GM03348 (cell line): ENCODE data around the gene MAPK10.
"Not testable (repeated sequence)": the region's sequence is repeated elsewhere in the genome, so short reads cannot be mapped to it uniquely, and the experiment has no call there.

Experiments used
- DNase-seq: peaks from one replicate; pipeline ENCODE4 v3.0.0; 2012; ENCODE audit warnings: low spot score

The MAPK10 gene

GRCh38 chr4:86184216-86184900 is 175.5 kb downstream of the MAPK10 start:
- peak; percentile 3 for DNase-seq

- peak; percentile 41 for DNase-seq
Measured at GRCh38 chr4:86181585-86181984, 178.3 kb downstream of the MAPK10 start.

GRCh38 chr4:86178211-86178610 is 181.6 kb downstream of the MAPK10 start:
- no peak for DNase-seq

GRCh38 chr4:86174506-86174905 is 185.3 kb downstream of the MAPK10 start:
- DNase-seq, result no peak

DNA sequence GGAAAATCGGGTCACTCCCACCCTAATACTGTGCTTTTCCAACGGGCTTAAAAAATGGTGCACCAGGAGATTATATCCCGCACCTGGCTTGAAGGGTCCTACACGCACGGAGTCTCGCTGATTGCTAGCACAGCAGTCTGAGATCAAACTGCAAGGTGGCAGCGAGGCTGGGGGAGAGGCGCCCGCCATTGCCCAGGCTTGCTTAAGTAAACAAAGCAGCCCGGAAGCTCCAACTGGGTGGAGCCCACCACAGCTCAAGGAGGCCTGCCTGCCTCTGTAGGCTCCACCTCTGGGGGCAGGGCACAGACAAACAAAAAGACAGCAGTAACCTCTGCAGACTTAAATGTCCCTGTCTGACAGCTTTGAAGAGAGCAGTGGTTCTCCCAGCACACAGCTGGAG is 191.5 kb downstream of the MAPK10 start:
- DNase-seq, result not testable (repeated sequence)

DNA sequence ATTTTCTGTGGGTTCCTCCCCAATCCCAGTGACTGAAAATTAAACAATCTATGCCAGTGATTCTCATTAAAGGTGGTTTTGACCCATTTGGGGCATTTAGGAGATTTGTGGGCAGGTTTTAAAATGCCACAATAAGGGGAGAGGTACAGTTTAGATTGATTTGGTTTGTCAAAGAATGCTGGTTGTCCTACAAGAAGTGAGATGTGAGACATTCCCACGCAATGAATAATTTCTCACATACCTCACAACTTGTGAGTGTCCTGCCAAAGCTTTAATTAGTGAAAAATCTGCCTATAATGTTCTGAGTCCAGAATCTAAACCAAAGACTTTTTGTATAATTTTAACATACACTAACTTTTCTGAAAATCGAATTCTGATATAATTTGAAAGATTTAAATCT is 199.4 kb downstream of the MAPK10 start:
- no peak for DNase-seq

GRCh38 chr4:86159216-86159615 is 200.6 kb downstream of the MAPK10 start:
- DNase-seq, result no peak

DNA sequence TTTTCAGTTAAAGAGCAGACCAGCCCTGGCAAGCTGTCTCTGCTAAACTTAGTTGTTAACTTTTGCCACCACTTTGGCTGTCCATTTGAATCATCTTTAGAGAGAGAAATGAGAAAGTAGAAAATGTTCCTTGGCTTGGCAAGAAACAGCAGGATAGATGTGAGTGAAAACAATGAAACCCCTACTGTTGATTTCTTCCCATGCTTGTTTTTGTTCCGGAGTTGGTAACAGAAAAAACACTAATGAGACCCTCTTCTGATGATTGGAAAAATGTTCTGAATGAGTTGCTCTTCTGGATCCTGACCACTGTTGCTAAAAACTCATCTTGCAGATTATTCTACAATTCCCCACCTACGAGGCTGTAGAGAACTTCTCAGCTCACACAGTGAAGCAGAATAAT is 203.3 kb downstream of the MAPK10 start:
- DNase-seq, result no peak

- no peak for DNase-seq
Measured at GRCh38 chr4:86155766-86156165, 204.1 kb downstream of the MAPK10 start.

DNA sequence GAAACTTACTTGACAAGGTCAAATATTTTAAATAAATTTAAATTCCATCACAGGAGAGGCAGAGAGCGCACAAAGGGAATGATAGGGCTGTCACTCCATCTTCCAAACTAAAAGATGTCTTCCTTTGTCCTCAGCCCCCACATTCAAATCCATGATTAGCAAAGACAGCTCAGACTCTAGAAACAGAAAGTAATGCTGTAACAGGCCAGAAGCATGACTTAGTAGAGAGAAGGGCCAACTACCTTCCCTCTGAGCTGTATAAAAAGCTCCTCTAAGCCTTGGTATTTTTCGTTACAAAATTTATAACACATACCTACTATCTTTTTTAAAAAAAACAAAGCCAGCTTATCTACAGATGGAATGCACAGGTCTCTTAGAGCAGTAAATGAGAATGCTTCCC is 207.4 kb downstream of the MAPK10 start:
- no peak for DNase-seq

DNA sequence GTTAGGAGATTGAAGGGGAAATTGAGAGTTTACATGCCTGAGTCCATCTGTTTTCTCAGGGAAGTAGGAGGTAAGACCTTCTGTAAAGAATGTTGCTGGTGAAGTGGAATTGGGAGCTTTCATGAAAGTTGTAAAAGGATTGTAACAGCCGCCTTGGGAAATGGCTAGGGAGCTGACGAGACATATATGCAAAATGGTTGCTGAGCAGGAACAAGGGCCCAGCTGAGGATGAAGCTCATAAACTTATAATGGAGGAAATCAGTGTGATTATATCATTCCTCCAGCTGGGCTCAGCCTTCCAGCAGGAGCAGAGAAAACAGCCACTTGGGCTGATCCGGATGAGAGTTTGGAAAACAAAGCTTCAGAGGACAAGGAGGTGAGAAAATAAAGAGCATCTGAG is 208.7 kb downstream of the MAPK10 start:
- no peak for DNase-seq

DNA sequence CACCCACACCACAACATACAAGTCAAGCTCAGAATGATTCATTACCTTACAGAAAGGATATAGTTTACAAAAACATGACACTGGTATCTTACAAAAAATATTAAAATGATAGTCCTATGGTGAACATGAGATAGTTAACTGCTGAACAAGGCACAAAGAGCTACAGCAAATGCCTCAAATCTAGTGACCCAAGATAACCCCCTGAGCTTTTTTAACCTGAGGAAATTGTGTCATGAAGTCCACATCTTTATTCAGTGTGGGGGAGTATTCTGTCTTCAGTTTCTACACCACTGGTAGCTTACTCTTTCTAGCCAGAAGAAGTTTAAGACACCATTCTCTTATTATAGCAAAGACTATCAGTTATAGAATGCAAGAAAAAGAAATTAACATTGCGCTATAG is 218.7 kb downstream of the MAPK10 start:
- no peak for DNase-seq

DNA sequence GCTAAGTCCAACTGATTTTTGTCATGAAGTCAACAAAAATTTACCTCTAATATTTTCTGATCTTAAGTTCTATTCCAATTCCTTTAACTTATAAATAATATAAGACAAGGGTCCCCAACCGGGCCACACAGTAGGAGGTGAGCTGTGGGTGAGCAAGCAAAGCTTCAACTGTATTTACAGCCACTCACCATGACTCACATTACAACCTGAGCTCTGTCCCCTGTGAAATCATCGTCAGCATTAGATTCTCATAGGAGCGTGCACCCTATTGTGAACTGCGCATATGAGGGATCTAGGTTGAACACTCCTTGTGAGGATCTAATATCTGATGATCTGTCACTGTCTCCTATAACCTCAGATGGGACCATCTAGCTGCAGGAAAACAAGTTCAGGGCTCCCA is 227.4 kb downstream of the MAPK10 start:
- no peak for DNase-seq

DNA sequence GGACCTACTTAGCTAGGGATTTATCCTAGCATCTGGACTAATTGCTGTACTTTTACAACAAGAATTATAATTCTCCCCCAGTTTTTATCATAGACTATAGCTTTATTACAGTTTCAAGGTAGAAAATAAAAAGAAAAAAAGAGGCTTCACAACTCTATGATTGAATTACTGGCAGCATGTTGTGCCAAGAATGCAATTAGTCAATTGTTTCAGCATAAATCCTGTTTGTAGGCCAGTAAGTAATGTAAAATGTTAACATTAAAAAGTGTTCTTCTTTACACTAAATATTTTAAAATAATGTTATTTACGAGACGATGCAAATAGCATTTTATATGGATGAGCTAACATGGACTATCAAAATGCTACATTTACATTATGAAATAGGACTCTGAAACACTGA is 228.4 kb downstream of the MAPK10 start:
- no peak for DNase-seq

DNA sequence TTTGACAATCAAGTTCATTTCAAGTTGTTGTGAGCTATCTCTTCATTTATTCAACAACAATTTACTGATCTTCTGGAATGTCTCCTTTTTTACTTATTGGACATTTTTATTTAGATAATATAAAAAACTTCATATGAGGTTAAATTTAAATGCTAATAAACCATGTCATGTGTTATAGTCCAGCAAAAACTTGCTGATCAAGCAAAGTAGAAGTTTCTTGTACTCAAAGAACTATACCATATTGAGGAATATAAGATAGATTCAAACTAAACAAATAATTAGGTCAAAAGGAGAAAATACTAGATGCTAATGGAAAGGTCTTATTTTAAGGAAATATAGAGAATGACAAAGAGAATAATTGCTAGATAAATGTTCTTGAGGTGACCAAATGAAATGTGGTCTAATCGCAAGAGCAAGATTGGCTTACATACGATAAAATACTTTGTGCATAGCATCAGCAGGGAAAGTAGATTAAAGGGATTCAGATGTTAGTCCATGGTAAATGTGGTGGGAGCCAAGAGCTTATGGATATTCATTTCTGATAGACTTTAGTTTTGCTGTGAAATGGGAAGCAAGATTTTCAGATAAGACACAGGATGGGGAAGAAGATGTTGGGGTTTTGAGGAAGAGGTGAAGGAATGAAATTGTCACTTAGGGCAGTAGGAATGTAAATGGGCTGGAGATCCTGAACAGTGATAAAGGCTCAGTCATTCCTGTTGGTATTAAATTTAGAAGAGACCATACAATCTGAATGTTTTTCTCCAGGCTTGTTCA is 229.5 kb downstream of the MAPK10 start:
- DNase-seq, result no peak

- no peak for DNase-seq
Measured at GRCh38 chr4:86129546-86129945, 230.3 kb downstream of the MAPK10 start.

GRCh38 chr4:86122404-86122803 is 237.4 kb downstream of the MAPK10 start:
- DNase-seq, result no peak

DNA sequence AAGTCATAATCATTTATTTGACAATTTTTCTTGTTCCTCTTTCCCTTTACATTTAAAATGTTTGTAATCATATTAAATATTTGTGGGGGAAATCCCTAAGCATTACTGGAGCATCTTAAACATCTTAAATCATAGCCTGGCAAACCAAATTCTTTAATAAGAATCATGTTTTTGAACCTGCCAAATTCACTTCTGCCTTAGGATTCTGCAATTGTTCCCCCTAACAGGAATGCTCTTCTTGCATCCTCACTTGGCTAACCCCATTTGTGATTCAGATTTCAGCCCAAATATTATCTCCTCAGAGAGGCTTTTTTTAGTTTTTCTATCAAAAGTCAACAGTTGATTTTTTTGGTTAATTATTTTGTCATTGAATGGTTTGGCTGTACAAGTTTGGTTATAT is 241.1 kb downstream of the MAPK10 start:
- DNase-seq, result peak; percentile 24

GRCh38 chr4:86117705-86118302 is 242.0 kb downstream of the MAPK10 start:
- DNase-seq, result peak; percentile 77

DNA sequence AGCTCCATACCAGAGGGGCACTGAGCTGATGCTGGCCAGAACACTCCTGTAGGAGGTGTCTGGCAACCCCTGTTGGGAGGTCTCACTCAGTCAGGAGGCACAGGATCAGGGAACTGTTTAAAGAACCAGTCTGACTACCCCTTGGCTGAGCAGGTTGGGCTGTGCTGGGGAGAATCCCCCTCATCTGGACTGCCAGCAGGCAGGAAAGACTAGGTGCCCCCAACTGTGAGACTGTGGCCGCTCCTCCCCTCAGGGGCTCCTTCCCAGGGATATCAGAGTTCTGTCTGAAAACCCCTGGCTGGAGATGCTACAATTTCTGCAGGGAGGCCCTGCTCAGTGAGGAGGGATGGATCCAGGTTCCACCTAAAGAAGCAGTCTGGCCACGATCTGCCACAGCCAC is 245.3 kb downstream of the MAPK10 start:
- DNase-seq, result no peak

DNA sequence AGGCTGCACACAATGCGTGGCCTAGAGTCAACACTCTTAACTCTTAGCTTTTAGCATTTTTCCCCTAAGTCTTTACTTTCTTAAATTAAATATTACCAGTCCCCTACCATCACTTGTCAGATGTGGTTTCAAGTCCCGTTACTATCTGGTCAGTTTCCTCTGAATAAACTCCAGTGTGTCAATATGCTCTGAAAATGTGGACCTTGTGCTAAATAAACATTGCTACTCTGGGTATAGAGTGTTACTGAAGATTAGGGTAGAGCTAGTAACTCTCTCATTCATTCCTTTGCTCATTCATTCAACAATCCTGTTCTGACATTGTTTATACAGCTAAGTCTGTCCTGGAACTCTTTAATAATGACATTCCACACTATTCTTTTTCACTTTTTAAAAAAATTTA is 251.0 kb downstream of the MAPK10 start:
- no peak for DNase-seq

DNA sequence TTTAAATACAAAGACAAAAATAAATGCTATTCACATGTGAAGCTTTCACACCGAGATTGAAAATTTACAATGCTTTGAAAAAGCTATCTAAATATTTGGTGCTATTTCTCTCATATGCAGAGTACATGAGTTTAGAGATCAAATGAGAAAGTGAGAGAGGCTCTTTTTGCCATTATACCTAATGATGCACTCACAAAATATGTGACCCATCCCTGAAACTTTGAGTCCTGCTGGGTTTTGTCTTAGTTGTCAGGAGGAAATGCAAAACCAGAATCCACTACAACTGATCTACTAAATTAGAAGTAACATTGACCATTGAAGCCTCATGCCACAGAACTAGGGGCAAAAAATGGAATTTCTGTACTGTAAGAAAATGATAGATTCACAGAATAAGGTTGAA is 251.7 kb downstream of the MAPK10 start:
- DNase-seq, result peak; percentile 37

- no peak for DNase-seq
Measured at GRCh38 chr4:86107112-86107511, 252.7 kb downstream of the MAPK10 start.
